T47D (cell line): ENCODE measurements around the gene SLC1A4.
"Not testable (repeated sequence)": the region's sequence is repeated elsewhere in the genome, so short reads cannot be mapped to it uniquely, and the experiment has no call there.

Experiments used
- DNase-seq, 2 experiments: peaks; one replicate each; pipeline versions ENCODE4 v3.0.0 to v3.0.0-alpha.2; 2011 to 2012; ENCODE audit warnings: low read depth in 1 of 2, low spot score in 1 of 2
- JUND ChIP-seq: IDR thresholded peaks from 2 replicates; pipeline ENCODE4 v1.6.1; 2012; ENCODE audit warnings: low read depth
- in situ Hi-C: cut with HindIII; loops from 2 replicates; pipeline ENCODE4 v1.10.0; 2016; ENCODE audit warnings: low sequenced_read_pairs, low pct_unique_long_range_greater_than_20kb

Gene SLC1A4

DNA sequence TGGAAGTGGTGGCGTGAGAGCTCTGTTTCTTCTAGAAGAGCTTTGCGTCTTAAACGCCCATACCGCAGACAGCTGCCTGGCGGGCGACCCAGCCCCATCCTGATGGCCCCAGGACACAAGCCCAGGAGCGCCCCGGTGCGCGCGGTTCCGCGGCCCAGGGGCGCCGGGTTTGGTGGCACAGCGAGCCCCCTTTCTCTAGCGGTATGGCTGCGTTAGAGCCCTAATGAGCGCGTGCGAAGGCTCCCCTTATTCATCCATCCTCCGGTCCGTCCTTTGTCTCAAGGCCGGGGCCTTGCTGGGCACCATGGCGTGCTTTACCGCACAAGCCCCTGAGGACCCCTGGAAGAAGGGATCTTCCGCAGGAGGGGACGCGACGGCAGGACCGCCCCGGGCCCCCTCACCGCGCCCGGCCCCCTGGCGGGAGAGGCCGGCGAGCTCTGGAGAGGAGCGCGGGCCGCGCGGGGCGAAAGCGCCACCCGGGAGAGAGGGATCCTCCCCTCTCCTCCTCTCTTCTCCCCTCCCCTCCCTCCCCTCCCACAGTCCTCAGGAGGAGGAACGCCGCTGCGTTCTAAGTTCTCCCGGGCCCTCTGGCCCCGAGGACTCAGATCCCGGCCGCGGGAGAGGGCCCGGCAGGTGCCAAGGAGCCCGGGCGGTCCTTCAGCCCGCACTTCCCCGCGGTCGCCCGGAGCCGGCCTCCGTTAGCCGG is 626 bp upstream of the SLC1A4 start:
- no peak for TF ChIP-seq JUND
- in situ Hi-C loops = no loop called here
- DNase-seq = peak; percentile 26 to 87

DNA sequence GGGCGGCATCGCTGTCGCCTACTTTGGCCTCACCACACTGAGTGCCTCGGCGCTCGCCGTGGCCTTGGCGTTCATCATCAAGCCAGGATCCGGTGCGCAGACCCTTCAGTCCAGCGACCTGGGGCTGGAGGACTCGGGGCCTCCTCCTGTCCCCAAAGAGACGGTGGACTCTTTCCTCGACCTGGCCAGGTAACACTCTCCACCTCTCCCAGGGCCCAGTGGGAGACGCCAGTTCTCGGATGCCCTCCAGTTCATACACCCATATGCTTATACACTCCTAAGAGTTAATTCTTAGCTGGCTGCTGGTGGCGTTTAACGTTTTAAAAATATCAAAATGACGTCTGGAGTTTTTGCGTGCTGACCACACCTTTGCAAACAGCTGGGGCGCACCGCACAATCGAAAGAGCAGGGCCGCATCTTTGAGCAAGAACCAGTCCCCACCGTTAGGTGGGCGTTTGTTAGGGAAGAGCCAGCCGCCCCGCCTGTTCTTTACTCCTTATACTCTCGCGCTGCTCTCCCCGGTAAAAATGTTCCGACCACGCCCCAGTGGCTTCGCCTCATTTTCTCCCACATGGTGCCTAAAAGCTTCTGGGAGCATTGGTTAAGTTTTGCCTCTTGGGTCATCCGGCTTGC is 899 bp downstream of the SLC1A4 start:
- DNase-seq = peak in 1 of 2 experiments; percentile 6
- in situ Hi-C loops = no loop called here
- TF ChIP-seq JUND = no peak

DNA sequence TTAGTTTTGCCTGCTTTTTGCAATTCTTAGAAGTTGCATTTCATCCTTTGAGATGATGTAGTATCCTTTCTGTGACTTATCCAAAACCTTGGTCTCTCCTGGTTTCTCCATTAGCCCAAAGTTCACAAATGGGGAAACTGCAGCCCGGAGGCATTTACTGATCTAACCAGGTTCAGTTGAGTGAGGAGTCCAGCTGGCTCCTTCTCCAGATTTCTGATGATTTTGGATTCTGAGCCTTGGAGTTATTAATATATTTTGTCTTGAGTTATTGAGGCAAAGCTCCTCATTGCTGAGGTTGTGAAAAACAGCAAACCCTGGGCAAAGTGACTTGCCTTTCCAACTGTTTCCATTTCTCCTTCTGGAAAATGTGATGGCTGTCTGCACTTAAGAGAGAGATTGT is 1.7 kb downstream of the SLC1A4 start:
- no peak for DNase-seq
- TF ChIP-seq JUND = no peak
- in situ Hi-C loops = no loop called here

DNA sequence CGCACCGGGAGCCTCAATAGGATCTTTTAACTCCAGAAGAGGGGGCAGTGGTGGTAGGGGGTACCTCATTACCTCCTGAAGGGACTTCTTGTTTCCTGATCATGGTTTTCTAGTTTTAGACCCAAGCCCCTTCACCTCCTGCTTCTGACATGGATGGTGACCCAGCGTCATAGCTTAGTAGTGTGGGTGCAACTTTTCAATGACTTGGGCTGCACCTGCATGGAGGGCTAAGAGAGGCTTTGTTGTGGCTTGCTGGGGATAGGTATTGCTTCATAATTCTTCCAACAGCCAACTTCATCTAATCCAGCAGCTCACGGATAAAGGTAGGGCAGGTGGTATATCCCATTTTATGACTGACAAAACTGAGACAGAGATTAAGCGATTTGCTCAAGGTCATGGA is 3.0 kb downstream of the SLC1A4 start:
- in situ Hi-C loops = no loop called here
- DNase-seq = no peak
- TF ChIP-seq JUND = no peak

DNA sequence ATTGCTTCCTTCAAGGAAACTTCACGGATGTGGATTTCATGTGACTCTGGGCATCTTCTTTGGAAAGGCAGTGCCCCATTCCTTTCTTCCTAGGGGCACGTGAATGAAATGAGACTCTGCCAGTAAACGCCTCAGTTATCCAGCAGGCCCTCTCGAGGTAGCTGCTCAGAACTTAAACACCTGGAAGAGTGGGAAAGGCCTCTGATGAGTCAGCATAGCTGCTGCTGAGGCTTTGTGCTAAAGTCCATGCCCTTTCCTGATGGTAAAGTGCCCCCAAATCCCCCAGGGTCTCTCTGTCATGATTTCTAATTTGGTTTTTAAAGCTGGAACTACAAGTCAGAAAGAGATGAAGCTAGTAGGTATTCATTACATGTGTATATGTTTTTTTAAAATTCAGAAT is 3.8 kb downstream of the SLC1A4 start:
- TF ChIP-seq JUND = no peak
- in situ Hi-C loops = no loop called here
- DNase-seq = no peak

DNA sequence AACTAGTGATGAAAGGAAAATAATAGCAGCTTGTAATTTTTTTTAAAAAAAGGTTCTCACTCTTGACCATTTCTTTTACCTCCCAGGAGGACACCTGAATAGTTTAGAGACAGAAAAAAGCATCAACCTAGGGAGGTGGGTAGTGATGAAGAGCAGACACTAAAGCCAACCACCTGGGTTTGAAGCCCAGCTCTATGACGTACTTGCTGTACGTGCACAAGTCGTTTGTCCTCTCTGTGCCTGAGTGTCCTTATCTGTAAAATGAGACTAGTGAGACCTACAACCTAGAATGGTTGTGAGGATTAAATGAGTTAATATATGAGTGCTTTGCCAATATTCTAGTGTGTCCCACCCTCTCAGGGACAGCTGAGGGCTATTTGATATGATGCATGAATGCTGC is 5.8 kb downstream of the SLC1A4 start:
- no peak for DNase-seq
- in situ Hi-C loops = no loop called here
- TF ChIP-seq JUND = no peak

DNA sequence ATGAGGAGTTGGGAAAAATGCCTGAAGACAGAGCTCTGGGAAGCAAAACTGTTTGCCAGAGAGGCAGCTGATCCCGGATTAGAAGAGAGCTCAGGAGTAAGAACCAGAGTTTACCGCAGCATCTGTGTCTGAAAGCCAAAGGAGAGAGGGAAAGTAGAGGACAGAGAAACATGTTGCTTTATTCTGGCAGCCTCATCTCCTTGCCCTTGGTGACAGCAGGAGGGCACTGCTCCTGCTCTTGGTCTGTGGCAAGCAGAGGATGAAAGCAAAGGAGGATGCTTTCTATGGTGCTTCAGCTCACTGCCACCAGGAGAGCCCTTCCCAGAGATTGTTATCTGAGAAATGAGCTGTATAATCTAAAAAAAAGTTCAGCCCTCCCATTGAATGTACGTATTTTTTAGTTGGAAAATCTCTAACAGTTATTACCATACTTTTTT is 7.7 kb downstream of the SLC1A4 start:
- no peak for TF ChIP-seq JUND
- in situ Hi-C loops = no loop called here
- no peak for DNase-seq

DNA sequence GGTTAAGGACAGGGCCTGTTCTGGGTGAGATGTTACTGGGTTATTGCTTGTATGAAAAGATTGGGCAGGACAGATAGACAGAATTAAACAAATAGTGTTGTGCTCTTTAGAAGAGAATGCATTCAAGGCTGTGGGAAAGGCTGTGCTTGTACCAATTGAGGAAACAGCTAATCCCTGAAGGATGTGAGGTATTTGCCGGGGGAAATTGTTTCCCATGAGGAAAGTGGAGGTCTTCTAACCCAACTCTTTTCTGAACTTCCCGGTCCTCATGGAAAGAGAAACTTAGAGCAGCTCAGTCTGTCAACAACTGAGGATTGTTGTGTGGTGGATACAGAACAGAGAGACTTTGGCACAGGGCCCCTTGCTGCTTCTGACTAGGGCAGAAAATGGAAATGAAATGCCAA is 9.5 kb downstream of the SLC1A4 start:
- no peak for TF ChIP-seq JUND
- in situ Hi-C loops = no loop called here
- DNase-seq = peak in 1 of 2 experiments; percentile 22

DNA sequence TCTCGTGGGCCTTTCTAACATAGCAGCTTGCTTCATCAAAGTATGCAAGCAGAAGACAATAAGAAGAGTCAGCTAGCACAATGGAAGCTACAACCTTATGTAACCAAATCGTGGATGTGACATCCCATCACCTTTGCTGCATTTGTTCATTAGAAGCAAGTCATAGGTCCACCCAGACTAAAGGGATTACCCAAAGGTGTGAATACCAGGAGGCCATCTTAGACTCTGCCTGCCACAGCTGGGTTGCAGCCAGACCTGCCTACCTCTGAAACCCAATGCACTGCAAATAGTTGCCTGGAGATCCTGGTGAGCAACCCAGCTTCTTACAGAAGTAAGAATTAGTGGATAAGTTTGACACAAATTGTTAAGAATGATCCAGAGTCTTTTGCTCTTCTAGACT is 10.6 kb downstream of the SLC1A4 start:
- in situ Hi-C loops = no loop called here
- no peak for TF ChIP-seq JUND
- DNase-seq = no peak

DNA sequence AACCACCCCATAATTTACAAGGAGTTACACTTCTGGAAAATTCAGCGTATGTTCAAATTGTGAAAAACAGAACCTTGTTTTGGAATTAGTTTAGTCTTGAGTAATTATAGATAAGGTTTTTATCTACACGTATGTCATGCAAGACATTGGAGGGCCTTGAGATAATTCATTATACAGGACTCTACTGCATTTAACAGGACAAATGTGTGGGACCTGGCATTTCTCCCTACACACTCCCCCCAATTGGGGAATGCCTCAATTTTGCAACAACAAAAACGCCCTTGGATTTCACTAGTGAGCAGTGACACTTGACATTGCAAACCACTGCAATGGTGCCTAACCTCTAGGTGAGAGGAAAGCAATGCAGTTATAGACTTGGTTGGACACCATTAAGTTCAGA is 11.4 kb downstream of the SLC1A4 start:
- DNase-seq = no peak
- TF ChIP-seq JUND = no peak
- in situ Hi-C loops = no loop called here

DNA sequence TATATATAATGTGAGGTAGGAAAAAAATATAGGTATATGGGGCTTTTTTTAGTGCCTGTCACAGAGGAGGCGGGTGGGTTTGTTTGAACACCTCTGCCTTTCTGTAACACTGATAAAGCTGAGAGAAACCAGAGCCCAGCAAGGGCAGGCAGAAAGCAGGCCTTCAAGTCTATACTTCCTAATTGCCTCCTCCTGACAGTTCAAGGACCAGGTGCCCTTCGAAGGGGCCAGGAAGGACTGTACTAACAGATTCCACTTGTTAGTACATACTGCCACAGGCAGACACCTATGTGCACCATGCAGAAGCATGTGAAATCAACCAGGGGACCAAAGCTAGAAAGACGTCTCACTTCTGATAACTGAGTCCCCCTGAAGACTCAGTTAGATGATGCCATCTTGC is 13.8 kb downstream of the SLC1A4 start:
- in situ Hi-C loops = no loop called here
- no peak for TF ChIP-seq JUND
- DNase-seq = no peak

DNA sequence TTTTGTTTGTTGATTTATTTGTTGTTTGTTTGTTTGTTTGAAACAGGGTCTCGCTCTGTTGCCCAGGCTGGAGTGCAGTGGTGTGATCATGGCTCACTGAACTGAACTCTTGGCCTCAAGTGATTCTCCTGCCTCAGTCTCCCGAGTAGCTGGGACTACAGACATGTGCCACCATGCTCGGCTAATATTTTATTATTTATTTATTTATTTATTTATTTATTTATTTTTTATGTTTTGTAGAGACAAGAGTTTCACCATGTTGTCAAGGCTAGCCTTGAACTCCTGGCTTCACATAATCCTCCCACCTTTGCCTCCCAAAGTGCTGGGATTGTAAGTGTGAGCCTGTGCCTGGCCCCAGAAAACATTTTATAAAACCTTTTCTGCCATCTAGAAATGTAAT is 15.0 kb downstream of the SLC1A4 start:
- DNase-seq, in situ Hi-C loops: not testable (repeated sequence)

DNA sequence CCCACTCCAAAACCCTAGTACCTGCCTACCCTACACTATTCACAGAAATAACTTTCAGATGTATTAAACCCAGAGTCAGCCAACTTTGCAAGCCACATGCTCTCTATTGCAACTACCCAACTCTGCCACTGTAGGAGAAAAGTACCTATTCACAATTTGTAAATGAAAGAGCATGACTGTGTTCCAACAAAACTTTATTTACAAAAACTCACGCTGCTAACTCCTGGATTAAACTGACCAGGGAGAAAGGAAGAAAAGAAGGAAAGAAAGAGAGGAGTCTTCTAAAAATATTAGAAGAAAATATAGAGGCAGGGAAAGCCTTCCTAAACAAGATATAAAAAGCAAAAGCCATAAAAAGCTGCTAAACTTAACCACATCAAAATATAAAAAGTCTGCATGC is 24.6 kb downstream of the SLC1A4 start:
- DNase-seq = no peak
- no peak for TF ChIP-seq JUND
- in situ Hi-C loops = no loop called here

DNA sequence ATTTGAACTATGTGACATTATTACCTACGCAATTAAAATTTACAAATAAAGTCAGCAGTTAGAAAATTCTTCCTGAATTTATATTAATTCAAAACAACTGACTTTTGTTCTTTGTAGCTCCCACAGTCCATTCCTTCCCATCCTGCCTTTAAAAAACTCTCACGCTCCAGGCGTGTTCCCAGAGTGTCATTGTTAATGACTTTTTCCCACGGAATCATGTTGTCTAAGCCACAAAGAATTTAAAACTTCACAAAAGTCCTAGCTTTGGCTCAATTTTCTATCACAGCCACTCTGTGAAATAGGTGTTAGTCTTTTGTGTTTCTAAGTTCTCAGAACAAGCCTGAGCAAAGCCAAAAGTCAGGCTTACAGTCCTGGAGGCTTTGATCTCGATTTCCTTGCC is 26.5 kb downstream of the SLC1A4 start:
- in situ Hi-C loops = no loop called here
- DNase-seq = no peak

More for the DNA sequence above, 26.5 kb downstream of the SLC1A4 start:
- no peak for TF ChIP-seq JUND
